ELF-1 (cell line): ENCODE results near the gene SORCS2.

Experiments used
- DNase-seq: peaks from one replicate; pipeline ENCODE4 v3.0.0-alpha.2; 2016; ENCODE audit warnings: low read depth, low spot score

SORCS2 gene

GRCh38 chr4:7244331-7244665, 52.0 kb downstream of the SORCS2 start:
- no peak for DNase-seq

GRCh38 chr4:7244751-7245320, 52.5 kb downstream of the SORCS2 start:
- no peak for DNase-seq

- DNase-seq: no peak
Observed at GRCh38 chr4:7247521-7247920, 55.2 kb downstream of the SORCS2 start.

GRCh38 chr4:7247946-7248345, 55.6 kb downstream of the SORCS2 start:
- DNase-seq: no peak

- DNase-seq: no peak
Observed at GRCh38 chr4:7248857-7249256, 56.5 kb downstream of the SORCS2 start.

GRCh38 chr4:7251321-7251720, 59.0 kb downstream of the SORCS2 start:
- no peak for DNase-seq

GRCh38 chr4:7252051-7252450, 59.7 kb downstream of the SORCS2 start:
- DNase-seq: no peak

- no peak for DNase-seq
Observed at GRCh38 chr4:7252510-7253340, 60.4 kb downstream of the SORCS2 start.

GRCh38 chr4:7253341-7253700, 61.0 kb downstream of the SORCS2 start:
- DNase-seq: no peak

- no peak for DNase-seq
Observed at GRCh38 chr4:7253837-7254236, 61.5 kb downstream of the SORCS2 start.

GRCh38 chr4:7254736-7255487, 62.6 kb downstream of the SORCS2 start:
- DNase-seq: no peak

GRCh38 chr4:7255488-7255881, 63.1 kb downstream of the SORCS2 start:
- DNase-seq: no peak

- no peak for DNase-seq
Observed at GRCh38 chr4:7255996-7256395, 63.7 kb downstream of the SORCS2 start.

- DNase-seq: no peak
Observed at GRCh38 chr4:7256984-7257810, 64.9 kb downstream of the SORCS2 start.

- no peak for DNase-seq
Observed at GRCh38 chr4:7259039-7259438, 66.7 kb downstream of the SORCS2 start.

- DNase-seq: no peak
Observed at GRCh38 chr4:7260569-7260968, 68.2 kb downstream of the SORCS2 start.

- no peak for DNase-seq
Observed at GRCh38 chr4:7261087-7261486, 68.7 kb downstream of the SORCS2 start.

GRCh38 chr4:7261536-7261935, 69.2 kb downstream of the SORCS2 start:
- DNase-seq: no peak

- DNase-seq: no peak
Observed at GRCh38 chr4:7262134-7262533, 69.8 kb downstream of the SORCS2 start.

GRCh38 chr4:7263166-7263565, 70.8 kb downstream of the SORCS2 start:
- DNase-seq: no peak

- DNase-seq: no peak
Observed at GRCh38 chr4:7264694-7265093, 72.4 kb downstream of the SORCS2 start.
